Neural crest cell (in vitro differentiated cells): ENCODE measurements around the gene AMOTL1. TPM values are rescaled to one million over a fixed set of nuclear protein-coding genes. Genes with fewer than 3 reads are reported as not detected.

Experiments
- DNase-seq: peaks from one replicate; pipeline ENCODE4 v3.0.0; 2021; ENCODE audit warnings: low read depth, mixed read lengths, low spot score
- H3K27ac Mint-ChIP-seq: one replicate; pipeline ENCODE4 v1.8.0; 2021; ENCODE audit warnings: mild to moderate bottlenecking, mixed read lengths; ENCODE audit not compliant: unreplicated experiment
- H3K27me3 Mint-ChIP-seq: 2 replicates; pipeline ENCODE4 v1.8.0; 2021; ENCODE audit warnings: low read depth, mild to moderate bottlenecking, mixed read lengths
- H3K36me3 Mint-ChIP-seq: 2 replicates; pipeline ENCODE4 v1.8.0; 2021; ENCODE audit warnings: low read depth, mild to moderate bottlenecking, mixed read lengths
- H3K4me1 Mint-ChIP-seq: 2 replicates; pipeline ENCODE4 v1.8.0; 2021; ENCODE audit warnings: mixed read lengths
- H3K4me3 Mint-ChIP-seq: one replicate; pipeline ENCODE4 v1.8.0; 2021; ENCODE audit warnings: mild to moderate bottlenecking, mixed read lengths
- H3K9me3 Mint-ChIP-seq: 2 replicates; pipeline ENCODE4 v1.8.0; 2021; ENCODE audit warnings: mixed read lengths
- CTCF ChIP-seq: fragments of 200-600 bp; sonication (generic); conservative IDR thresholded peaks from 2 replicates; pipeline ENCODE4 v1.5.0; 2021; ENCODE audit warnings: antibody characterized with exemption, mild to moderate bottlenecking
- total RNA-seq: library from RNA; stranded (reverse); gene quantifications from 2 replicates; pipeline ENCODE4 v1.2.1, GENCODE V29; 2021

Gene AMOTL1
- total RNA-seq, 1 donor from 2014 or later, result 67.5 TPM

DNA sequence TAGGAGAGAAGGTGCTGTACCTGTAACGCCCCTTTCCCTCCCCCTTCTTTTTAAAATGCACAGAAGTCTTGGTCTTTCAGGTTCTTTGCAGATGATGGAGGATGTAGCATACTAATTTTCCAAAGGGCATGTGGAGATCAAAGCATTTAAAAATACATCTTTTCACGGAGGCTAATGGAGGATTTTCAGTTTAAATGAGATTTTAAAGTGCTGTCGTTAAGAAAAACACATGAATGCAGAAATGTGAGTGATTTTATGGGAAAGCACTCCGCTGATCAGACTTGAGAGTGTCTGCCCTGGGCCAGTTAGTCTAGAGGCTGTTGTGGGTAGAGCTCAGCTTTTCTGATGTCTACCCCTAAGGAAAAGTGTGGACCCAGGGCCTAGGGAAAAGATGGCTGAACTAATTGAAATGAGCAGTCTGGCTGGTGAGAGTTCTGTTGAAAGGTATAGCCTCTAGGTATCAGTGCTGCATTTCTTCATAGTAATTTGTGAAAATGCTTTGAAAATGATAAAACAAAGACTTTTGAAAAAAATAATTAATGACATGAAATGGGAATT, 2.5 kb downstream of the AMOTL1 start:
- H3K9me3 Mint-ChIP-seq, result peaks cover 5% of the 10 kb centered on the region
- H3K4me3 Mint-ChIP-seq, result no peak overlapping the region
- H3K36me3 Mint-ChIP-seq, result peaks cover 14% of the 10 kb centered on the region
- H3K27me3 Mint-ChIP-seq, result no peaks in the 10 kb centered on the region
- no peak overlapping the region for H3K27ac Mint-ChIP-seq
- DNase-seq, result no peak
- TF ChIP-seq CTCF, result no peak
- peaks cover 38% of the 10 kb centered on the region for H3K4me1 Mint-ChIP-seq

GRCh38 chr11:94771390-94771789, 3.2 kb downstream of the AMOTL1 start:
- no peak for TF ChIP-seq CTCF
- H3K4me1 Mint-ChIP-seq, result peaks cover 44% of the 10 kb centered on the region
- peak overlapping the region; percentile 70 for H3K4me3 Mint-ChIP-seq
- peaks cover 5% of the 10 kb centered on the region for H3K9me3 Mint-ChIP-seq
- H3K27ac Mint-ChIP-seq, result peak overlapping the region; percentile 8
- no peak for DNase-seq
- peaks cover 14% of the 10 kb centered on the region for H3K36me3 Mint-ChIP-seq
- H3K27me3 Mint-ChIP-seq, result no peaks in the 10 kb centered on the region

DNA sequence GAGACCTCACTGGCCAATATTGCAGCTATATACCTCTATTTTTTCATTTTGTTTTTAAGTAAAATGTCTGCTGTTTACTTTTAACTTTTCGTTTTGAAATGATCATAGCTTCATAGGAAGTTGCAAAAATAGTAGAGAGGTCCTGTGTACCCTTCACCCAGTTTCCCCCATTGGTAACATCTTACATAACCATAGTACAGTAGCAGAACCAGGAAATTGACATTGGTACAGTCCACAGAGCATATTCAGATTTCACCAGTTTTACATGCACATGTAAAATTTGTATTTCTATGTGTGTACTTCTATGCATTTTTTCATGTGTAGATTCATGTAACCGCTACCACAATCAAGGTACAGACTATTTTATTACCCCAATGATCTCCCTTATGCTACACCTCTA, 3.8 kb downstream of the AMOTL1 start:
- Mint-ChIP-seq H3K9me3 (peaks cover 5% of the 10 kb centered on the region), H3K4me1 (peaks cover 50% of the 10 kb centered on the region), H3K27me3 (no peaks in the 10 kb centered on the region), H3K4me3 (peak overlapping the region; percentile 70), H3K27ac (no peak overlapping the region), H3K36me3 (peaks cover 14% of the 10 kb centered on the region)
- DNase-seq, result no peak
- TF ChIP-seq CTCF, result no peak

- Mint-ChIP-seq H3K27me3 (no peaks in the 10 kb centered on the region), H3K36me3 (peaks cover 14% of the 10 kb centered on the region), H3K4me3 (no peak overlapping the region), H3K9me3 (peaks cover 5% of the 10 kb centered on the region), H3K4me1 (peaks cover 46% of the 10 kb centered on the region), H3K27ac (no peak overlapping the region)
- DNase-seq, result no peak
- TF ChIP-seq CTCF, result no peak
These were observed 5.7 kb downstream of the AMOTL1 start for GRCh38 chr11:94773842-94774241.

DNA sequence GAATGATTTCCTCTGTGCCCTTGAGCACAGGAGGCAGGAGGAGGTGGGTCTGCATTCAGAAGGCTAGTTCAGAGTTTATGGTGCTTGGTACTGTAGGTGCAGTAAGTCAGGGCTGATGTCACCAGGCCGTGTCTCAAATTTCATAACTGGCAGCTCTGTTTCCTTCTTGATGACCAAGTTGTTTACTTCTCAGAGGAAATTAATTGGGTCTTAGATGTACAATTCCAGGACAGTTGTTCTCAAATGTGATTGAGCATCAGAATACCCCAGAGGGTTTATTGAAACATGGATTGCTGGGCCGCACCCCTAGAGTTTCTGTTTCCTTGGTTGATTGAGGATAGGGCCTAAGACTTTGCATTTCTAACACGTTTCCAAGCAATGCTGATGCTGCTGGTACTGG, 6.2 kb downstream of the AMOTL1 start:
- peaks cover 5% of the 10 kb centered on the region for H3K9me3 Mint-ChIP-seq
- peaks cover 48% of the 10 kb centered on the region for H3K4me1 Mint-ChIP-seq
- no peak overlapping the region for H3K4me3 Mint-ChIP-seq
- no peak overlapping the region for H3K27ac Mint-ChIP-seq
- H3K36me3 Mint-ChIP-seq, result peaks cover 14% of the 10 kb centered on the region
- no peaks in the 10 kb centered on the region for H3K27me3 Mint-ChIP-seq
- TF ChIP-seq CTCF, result no peak
- no peak for DNase-seq
